LNCAP (cell line): ENCODE results near the gene CLCC1.

ENCODE experiments used
- TF ChIP-seq, protein P1 (sequence below): fragments of 450-650 bp; IDR thresholded peaks from 2 replicates; pipeline ENCODE4 v1.5.1; 2017; ENCODE audit warnings: mild to moderate bottlenecking

The CLCC1 gene

DNA sequence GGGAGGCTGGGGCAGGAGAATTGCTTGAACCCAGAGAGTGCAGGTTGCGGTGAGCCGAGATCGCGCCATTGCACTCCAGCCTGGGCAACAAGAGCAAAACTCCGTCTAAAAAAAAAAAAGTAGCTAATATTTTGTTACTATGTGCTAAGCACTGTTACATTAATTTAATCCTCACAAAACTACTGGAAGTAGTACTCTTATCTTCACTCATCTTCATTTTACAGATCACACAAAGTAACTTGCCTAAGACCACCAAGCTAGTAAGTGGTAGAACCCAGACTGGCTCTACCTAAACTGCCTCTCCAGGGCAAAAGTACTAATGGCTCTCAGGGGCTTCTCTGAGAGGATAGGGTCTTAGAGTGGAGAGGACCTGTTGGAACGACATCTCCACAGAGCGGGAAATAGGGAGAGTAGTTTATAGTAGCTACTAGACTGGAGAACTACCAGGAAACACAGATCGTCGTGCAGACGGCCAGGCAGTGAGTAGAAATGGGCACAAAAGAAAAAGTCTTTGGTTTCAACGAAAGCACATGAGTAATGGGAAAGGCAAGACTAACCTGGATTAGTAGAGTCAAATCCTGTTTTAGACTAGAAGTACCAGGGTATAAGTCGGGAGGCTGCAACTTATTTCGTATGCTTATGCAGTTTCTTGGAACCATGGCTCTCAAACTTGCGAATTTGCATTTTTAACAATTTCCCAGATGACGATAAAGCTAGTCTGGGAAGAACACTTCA is 1.4 kb downstream of the CLCC1 start:
- TF ChIP-seq, protein P1, sequence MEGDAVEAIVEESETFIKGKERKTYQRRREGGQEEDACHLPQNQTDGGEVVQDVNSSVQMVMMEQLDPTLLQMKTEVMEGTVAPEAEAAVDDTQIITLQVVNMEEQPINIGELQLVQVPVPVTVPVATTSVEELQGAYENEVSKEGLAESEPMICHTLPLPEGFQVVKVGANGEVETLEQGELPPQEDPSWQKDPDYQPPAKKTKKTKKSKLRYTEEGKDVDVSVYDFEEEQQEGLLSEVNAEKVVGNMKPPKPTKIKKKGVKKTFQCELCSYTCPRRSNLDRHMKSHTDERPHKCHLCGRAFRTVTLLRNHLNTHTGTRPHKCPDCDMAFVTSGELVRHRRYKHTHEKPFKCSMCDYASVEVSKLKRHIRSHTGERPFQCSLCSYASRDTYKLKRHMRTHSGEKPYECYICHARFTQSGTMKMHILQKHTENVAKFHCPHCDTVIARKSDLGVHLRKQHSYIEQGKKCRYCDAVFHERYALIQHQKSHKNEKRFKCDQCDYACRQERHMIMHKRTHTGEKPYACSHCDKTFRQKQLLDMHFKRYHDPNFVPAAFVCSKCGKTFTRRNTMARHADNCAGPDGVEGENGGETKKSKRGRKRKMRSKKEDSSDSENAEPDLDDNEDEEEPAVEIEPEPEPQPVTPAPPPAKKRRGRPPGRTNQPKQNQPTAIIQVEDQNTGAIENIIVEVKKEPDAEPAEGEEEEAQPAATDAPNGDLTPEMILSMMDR: no peak

DNA sequence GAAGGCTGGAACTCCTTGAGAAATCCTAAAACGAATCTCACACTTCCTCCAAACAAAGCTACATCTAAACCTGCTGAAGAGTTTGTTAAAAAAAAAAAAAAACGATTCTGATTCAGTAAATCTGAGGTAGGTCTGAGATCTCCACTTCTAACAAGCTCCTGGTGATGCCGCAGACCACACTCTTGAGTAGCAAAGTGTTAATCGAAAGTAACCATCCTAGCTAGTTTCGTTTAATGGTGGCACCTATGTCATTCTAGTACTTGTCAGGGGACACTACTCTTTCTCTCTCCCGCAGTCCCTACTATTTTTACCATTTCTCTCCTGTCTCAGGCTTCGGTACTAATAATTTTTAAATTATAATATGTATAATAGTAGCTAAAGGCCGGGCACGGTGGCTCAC is 2.1 kb downstream of the CLCC1 start:
- TF ChIP-seq, protein P1: no peak

DNA sequence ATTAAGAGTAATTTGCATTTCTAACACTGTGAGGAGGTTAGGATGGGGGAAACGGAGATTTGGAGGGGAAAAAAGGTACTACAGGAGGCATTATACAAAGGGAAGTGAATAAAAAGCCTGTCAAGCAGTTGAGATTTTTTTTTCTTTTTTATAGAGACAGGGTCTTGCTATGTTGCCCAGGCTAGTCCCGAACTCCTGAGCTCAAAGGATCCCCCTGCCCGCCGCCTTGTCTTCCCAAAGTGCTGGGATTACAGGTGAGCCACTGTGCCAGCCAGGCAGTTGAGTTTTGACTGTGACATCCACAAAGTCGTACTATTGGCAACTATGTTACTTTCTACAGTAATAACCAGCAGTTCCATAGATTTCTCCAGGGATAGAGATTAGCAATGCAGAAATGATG is 2.6 kb downstream of the CLCC1 start:
- TF ChIP-seq, protein P1: no peak

DNA sequence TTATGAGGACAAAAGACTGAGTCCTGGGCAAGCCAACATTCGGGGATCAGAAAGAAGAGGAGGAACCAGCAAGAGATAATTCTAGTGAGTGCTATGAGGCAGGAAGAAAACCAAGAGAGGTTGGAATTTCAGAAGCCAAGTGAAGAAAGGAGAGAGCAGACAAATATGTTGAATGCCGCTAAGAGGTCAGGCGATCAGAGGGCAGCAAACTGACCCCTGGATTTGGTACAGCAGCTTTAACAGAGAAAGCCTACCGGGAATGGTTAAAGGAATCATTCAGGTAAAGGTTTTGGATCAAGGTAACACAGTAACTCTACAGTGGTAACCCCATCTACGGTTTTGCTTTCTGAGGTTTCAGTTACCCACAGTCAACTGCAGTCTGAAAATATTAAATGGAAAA is 5.4 kb downstream of the CLCC1 start:
- TF ChIP-seq, protein P1: no peak

DNA sequence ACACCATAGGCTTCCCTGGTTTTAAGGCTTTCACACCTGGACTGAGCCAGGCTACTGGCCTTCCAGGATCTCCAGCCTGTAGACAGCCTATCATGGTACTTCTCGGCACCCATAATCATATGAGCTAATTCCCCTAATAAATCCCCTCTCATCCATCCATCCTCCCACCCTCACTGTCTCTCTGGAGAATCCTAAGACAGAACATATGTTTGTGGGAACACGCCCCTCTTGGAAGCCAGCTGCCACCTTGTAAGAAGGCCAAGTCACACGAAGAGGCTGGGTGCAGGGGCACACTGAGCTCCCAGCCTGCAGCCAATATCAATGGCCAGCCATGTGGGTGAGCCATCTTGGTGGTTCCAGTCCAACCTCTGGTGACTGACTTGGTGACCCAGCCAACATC is 7.4 kb downstream of the CLCC1 start:
- TF ChIP-seq, protein P1: no peak

DNA sequence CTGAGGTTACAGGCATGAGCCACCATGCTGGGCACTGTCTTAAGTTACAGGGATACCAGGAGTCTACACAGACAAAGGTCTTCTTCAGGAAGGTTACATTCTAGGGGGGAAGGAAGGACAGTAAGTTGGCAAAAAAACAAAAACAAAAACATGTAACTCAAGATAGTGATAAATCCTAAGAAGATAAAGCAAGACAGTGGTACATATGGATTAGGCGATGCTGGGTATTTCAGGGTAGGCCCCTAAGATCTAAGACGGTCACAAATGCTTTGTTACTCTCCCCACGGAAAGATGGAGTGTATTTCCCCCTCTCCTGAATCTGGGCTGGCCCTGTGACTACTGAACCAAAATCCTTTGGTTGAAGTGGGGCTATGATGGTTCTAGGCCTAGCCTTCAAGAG is 8.2 kb downstream of the CLCC1 start:
- TF ChIP-seq, protein P1: no peak

DNA sequence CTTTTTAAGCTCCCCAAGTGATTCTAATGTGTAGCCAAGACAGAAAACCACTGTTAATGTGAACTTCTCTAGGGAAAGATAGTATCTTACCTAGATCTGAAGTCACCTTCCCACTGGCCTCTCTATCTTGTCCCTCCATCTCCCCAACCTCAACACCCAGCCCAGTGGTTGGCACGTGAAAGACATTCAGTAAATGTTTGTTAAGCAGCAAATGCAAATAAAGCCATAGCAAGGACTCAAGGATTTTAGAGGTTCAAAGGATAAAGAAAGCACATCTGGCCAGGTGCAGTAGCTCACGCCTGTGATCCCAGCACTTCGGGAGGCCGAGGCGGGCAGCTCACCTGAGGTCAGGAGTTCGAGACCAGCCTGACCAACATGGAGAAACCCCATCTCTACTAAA is 9.8 kb downstream of the CLCC1 start:
- TF ChIP-seq, protein P1: no peak

DNA sequence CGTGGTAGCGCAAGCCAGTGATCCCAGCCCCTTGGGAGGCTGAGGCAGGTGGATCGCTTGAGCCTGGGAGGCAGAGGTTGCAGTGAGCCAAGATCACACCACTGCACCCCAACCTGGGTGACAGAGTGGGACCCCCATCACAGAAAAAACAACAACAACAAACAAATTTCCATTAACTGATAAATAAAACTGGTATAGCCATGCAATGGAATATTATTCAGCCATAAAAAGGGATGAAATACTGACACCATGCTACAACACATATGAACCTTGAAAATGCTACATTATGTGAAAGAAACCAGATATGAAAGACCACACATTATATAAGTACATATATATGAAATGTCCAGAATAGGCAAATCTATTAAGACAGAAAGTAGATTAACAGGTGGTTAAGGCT is 12.0 kb downstream of the CLCC1 start:
- TF ChIP-seq, protein P1: no peak
